WTC11 (cell line): ENCODE results near the gene B3GALNT1. TPM values are rescaled to one million over a fixed set of nuclear protein-coding genes. Genes with fewer than 3 reads are reported as not detected.

ENCODE experiments used
- ATAC-seq: fragments of 200-7000 bp; cut with Tn5 transposase; 2 replicates; pipeline ENCODE4 v1.10.0; 2021; ENCODE audit warnings: mild to moderate bottlenecking, moderate library complexity
- CTCF ChIA-PET: fragments of 300-600 bp; sonication (Branson Sonifier 250); formaldehyde crosslinking; loops from one replicate; lab custom pipeline; 2021; ENCODE audit warnings: antibody characterized with exemption; lab: Charles Lee
- POLR2A ChIA-PET: fragments of 350-600 bp; sonication (Branson Sonifier 250); formaldehyde crosslinking; loops from one replicate; lab custom pipeline; 2021; ENCODE audit warnings: antibody characterized with exemption; lab: Charles Lee
- DNase-seq: peaks from one replicate; pipeline ENCODE4 v3.0.0; 2021; ENCODE audit warnings: low spot score
- H3K27ac Mint-ChIP-seq: 2 replicates; pipeline ENCODE4 v1.8.0; 2021; ENCODE audit warnings: mixed read lengths
- H3K27me3 Mint-ChIP-seq: 2 replicates; pipeline ENCODE4 v1.8.0; 2021; ENCODE audit warnings: low read depth, mild to moderate bottlenecking, moderate library complexity, mixed read lengths
- H3K36me3 Mint-ChIP-seq: 2 replicates; pipeline ENCODE4 v1.8.0; 2021; ENCODE audit warnings: mixed read lengths
- H3K4me1 Mint-ChIP-seq: 2 replicates; pipeline ENCODE4 v1.8.0; 2022; ENCODE audit warnings: mixed read lengths
- H3K4me3 Mint-ChIP-seq: 2 replicates; pipeline ENCODE4 v1.8.0; 2021; ENCODE audit warnings: mild to moderate bottlenecking, moderate library complexity, mixed read lengths
- H3K9me3 Mint-ChIP-seq: 2 replicates; pipeline ENCODE4 v1.8.0; 2021; ENCODE audit warnings: mixed read lengths
- ATF1 ChIP-seq: sonication (generic); formaldehyde crosslinking; IDR thresholded peaks from 2 replicates; pipeline ENCODE4 v1.8.1; 2023; ENCODE audit warnings: mild to moderate bottlenecking, moderate library complexity, missing genetic modification reagents
- CTCF ChIP-seq: fragments of 200-600 bp; IDR thresholded peaks from 2 replicates; pipeline ENCODE4 v1.8.0; 2022; ENCODE audit warnings: antibody characterized with exemption
- E2F4 ChIP-seq: sonication (generic); formaldehyde crosslinking; IDR thresholded peaks from 2 replicates; pipeline ENCODE4 v1.8.1; 2022; ENCODE audit warnings: low read depth, mild to moderate bottlenecking, moderate library complexity, missing genetic modification reagents, borderline replicate concordance
- EMX1 ChIP-seq: fragments of 250-450 bp; sonication (Bioruptor Pico); IDR thresholded peaks from 2 replicates; pipeline ENCODE4 v1.8.0; 2021; ENCODE audit warnings: mild to moderate bottlenecking
- FOXP1 ChIP-seq: sonication (generic); formaldehyde crosslinking; IDR thresholded peaks from 2 replicates; pipeline ENCODE4 v1.8.0; 2022; ENCODE audit warnings: missing genetic modification reagents, mild to moderate bottlenecking, moderate library complexity, borderline replicate concordance
- FOXP4 ChIP-seq: sonication (generic); formaldehyde crosslinking; IDR thresholded peaks from 2 replicates; pipeline ENCODE4 v1.8.0; 2022; ENCODE audit warnings: mild to moderate bottlenecking, missing genetic modification reagents
- HMGXB4 ChIP-seq: sonication (generic); formaldehyde crosslinking; IDR thresholded peaks from 2 replicates; pipeline ENCODE4 v1.8.1; 2023; ENCODE audit warnings: mild to moderate bottlenecking, moderate library complexity, missing genetic modification reagents
- IRF1 ChIP-seq: sonication (generic); formaldehyde crosslinking; IDR thresholded peaks from 2 replicates; pipeline ENCODE4 v1.8.0; 2023; ENCODE audit warnings: missing genetic modification reagents
- JUN ChIP-seq: sonication (generic); formaldehyde crosslinking; IDR thresholded peaks from 2 replicates; pipeline ENCODE4 v1.8.0; 2023; ENCODE audit warnings: mild to moderate bottlenecking, missing genetic modification reagents
- MXD4 ChIP-seq: fragments of 250-450 bp; sonication (Bioruptor Pico); IDR thresholded peaks from 2 replicates; pipeline ENCODE4 v1.8.0; 2021; ENCODE audit warnings: mild to moderate bottlenecking, moderate library complexity, borderline replicate concordance
- NFATC4 ChIP-seq: fragments of 250-450 bp; sonication (Bioruptor Pico); IDR thresholded peaks from 2 replicates; pipeline ENCODE4 v1.9.0; 2021; ENCODE audit warnings: mild to moderate bottlenecking
- NFE2L1 ChIP-seq: sonication (generic); formaldehyde crosslinking; IDR thresholded peaks from 2 replicates; pipeline ENCODE4 v1.8.1; 2023; ENCODE audit warnings: missing genetic modification reagents
- NR2C2 ChIP-seq: sonication (generic); formaldehyde crosslinking; IDR thresholded peaks from 2 replicates; pipeline ENCODE4 v1.8.0; 2022; ENCODE audit warnings: mild to moderate bottlenecking, missing genetic modification reagents
- PRRX2 ChIP-seq: fragments of 250-450 bp; sonication (Bioruptor Pico); IDR thresholded peaks from 2 replicates; pipeline ENCODE4 v1.8.0; 2021; ENCODE audit warnings: mild to moderate bottlenecking
- STAT6 ChIP-seq: sonication (generic); formaldehyde crosslinking; conservative IDR thresholded peaks from 2 replicates; pipeline ENCODE4 v1.8.1; 2023; ENCODE audit warnings: mild to moderate bottlenecking, low read depth, missing genetic modification reagents, moderate library complexity
- TEAD1 ChIP-seq: sonication (generic); formaldehyde crosslinking; IDR thresholded peaks from 2 replicates; pipeline ENCODE4 v1.8.0; 2022; ENCODE audit warnings: mild to moderate bottlenecking, missing genetic modification reagents
- ZNF232 ChIP-seq: sonication (generic); formaldehyde crosslinking; IDR thresholded peaks from 2 replicates; pipeline ENCODE4 v1.8.0; 2022; ENCODE audit warnings: mild to moderate bottlenecking, missing genetic modification reagents
- ZNF263 ChIP-seq: sonication (generic); formaldehyde crosslinking; IDR thresholded peaks from 2 replicates; pipeline ENCODE4 v1.8.1; 2022; ENCODE audit warnings: low read depth, mild to moderate bottlenecking, moderate library complexity, missing genetic modification reagents
- ZNF396 ChIP-seq: fragments of 250-450 bp; sonication (Bioruptor Pico); IDR thresholded peaks from 2 replicates; pipeline ENCODE4 v1.8.0; 2021; ENCODE audit warnings: mild to moderate bottlenecking, moderate library complexity, borderline replicate concordance
- ZNF423 ChIP-seq: fragments of 250-450 bp; sonication (Bioruptor Pico); IDR thresholded peaks from 2 replicates; pipeline ENCODE4 v2.1.2; 2022; ENCODE audit warnings: mild to moderate bottlenecking, moderate library complexity
- ZNF425 ChIP-seq: fragments of 250-450 bp; sonication (Bioruptor Pico); conservative IDR thresholded peaks from 2 replicates; pipeline ENCODE4 v1.9.0; 2021; ENCODE audit warnings: mild to moderate bottlenecking
- ZNF512 ChIP-seq: sonication (generic); formaldehyde crosslinking; IDR thresholded peaks from 2 replicates; pipeline ENCODE4 v1.8.1; 2022; ENCODE audit warnings: missing genetic modification reagents, borderline replicate concordance
- total RNA-seq: library from RNA; stranded (reverse); gene quantifications from 3 replicates; pipeline ENCODE4 v1.2.3, GENCODE V29; 2021

Gene B3GALNT1
- total RNA-seq, 1 experiment from 2014 or later: 4.2 TPM

GRCh38 chr3:161081633-161082032 is 23.5 kb downstream of the B3GALNT1 start:
- DNase-seq: no peak
- H3K9me3 Mint-ChIP-seq: no peaks in the 10 kb centered on the region
- no peaks in the 10 kb centered on the region for H3K27me3 Mint-ChIP-seq
- H3K27ac Mint-ChIP-seq: no peak overlapping the region
- H3K4me3 Mint-ChIP-seq: no peak overlapping the region
- H3K4me1 Mint-ChIP-seq: no peaks in the 10 kb centered on the region
- no peak for ATAC-seq
- no peaks in the 10 kb centered on the region for H3K36me3 Mint-ChIP-seq
- POLR2A ChIA-PET: no interaction called here
- no peak for TF ChIP-seq STAT6 (CRISPR knock-in tag)
- TF ChIP-seq NFATC4 (CRISPR knock-in tag): no peak
- no peak for TF ChIP-seq JUN (CRISPR knock-in tag)
- no peak for TF ChIP-seq HMGXB4 (CRISPR knock-in tag)
- TF ChIP-seq ZNF263 (CRISPR knock-in tag): no peak
- TF ChIP-seq ZNF232 (CRISPR knock-in tag): no peak
- TF ChIP-seq, all 79 proteins: peak for 0
- CTCF ChIA-PET: no interaction called here

- no peak overlapping the region for H3K27ac Mint-ChIP-seq
- no peaks in the 10 kb centered on the region for H3K36me3 Mint-ChIP-seq
- no peaks in the 10 kb centered on the region for H3K27me3 Mint-ChIP-seq
- ATAC-seq (no peak), DNase-seq (no peak)
- H3K4me1 Mint-ChIP-seq: peaks cover 7% of the 10 kb centered on the region; the same call in 1 of the 2 replicates
- ChIA-PET CTCF (interaction anchor here (0.6 kb wide), 1 partner anchor 28 kb away, joined by 3 read pairs; no protein-coding TSS in a partner anchor), POLR2A (no interaction called here)
- H3K4me3 Mint-ChIP-seq: no peak overlapping the region
- no peaks in the 10 kb centered on the region for H3K9me3 Mint-ChIP-seq
- no peak for TF ChIP-seq E2F4 (CRISPR knock-in tag)
- no peak for TF ChIP-seq EMX1
- no peak for TF ChIP-seq ZNF423 (CRISPR knock-in tag)
- no peak for TF ChIP-seq ZNF425
- no peak for TF ChIP-seq NR2C2
- TF ChIP-seq ZNF512 (CRISPR knock-in tag): no peak
- TF ChIP-seq NFE2L1 (CRISPR knock-in tag): no peak
- no peak for TF ChIP-seq FOXP4 (CRISPR knock-in tag)
- no peak for TF ChIP-seq MXD4
- no peak for TF ChIP-seq CTCF
- TF ChIP-seq FOXP1: no peak
- no peak for TF ChIP-seq IRF1 (CRISPR knock-in tag)
- TF ChIP-seq ATF1 (CRISPR knock-in tag): no peak
- no peak for TF ChIP-seq ZNF396 (CRISPR knock-in tag)
- TF ChIP-seq TEAD1 (CRISPR knock-in tag): no peak
- no peak for TF ChIP-seq PRRX2 (CRISPR knock-in tag)
Observed at GRCh38 chr3:161073181-161073580, 32.0 kb downstream of the B3GALNT1 start.
